ENCODE measurements around the gene SDHAF2.
"Not testable (repeated sequence)": the region's sequence is repeated elsewhere in the genome, so short reads cannot be mapped to it uniquely, and the experiment has no call there.

SDHAF2 gene

DNA sequence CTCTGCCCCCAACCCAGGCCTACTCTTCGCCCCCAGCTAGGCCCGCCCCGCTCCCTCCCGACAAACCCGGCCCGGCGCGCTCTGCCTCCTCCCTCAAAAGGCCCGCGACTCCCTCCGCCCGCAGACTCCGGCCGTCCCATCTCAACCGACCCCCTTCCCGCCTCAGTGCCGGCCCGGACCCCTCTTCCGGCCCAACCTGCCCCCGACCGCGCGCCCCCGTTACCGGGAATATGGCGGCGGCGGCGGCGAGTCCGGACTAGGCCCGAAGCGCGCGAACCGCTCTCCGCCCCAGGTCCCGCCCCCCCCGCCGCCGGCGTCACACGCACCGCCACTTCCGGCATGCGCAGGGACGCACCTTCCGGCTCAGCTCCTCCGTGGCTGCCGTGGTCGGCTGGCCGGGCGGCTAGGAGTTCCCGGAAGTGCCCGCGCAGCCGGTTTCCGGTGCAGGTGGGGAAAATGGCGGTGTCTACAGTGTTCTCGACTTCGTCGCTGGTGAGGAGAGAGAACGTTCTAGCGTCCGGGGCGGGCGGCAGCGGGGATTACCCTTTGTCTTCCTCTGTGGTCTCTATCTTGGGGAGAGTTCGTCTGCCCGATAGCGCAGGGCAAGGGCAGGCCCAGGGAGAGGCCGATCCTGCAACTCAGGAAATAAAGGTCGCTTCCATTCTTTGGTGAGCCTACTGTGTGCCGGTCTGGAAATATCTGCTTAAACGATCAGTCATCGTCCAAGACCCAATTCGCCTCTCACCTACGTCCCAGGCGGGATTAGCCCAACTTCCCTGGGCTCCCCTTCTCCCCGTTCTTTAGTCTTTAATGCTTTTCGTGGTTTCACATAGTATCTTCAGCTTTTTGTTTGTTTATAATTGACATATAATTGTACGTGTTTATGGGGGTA lies at the start of gene SDHAF2, which contains the start of gene CPSF7:
TSS of gene SDHAF2 (plus strand) at position 434 of the 892 bp plus-strand sequence. CDS start at position 457, 23 bp downstream.
TSS of gene CPSF7 (minus strand) at position 285 of the 892 bp plus-strand sequence. CDS start 740 bp downstream, outside the sequence.
- peak; percentile 95 for DNase-seq

DNA sequence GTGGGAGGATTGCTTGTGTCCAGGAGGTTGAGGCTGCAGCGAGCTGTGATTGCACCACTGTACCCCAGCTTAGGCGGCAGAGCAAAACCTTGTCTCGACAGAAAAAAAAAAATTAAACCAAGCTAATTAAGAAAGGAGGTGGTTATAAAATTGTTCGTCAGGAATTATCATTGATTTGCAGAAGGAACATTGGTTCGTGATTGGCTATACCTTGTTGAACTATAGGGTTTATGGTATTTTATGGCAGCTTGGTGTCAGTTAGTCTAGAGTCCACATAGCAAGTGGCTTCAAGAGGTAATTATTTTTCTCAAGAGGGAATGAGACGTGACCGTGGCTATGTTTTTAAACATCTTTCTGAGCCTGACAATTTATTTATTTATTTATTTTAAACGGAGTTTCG lies 49.0 kb upstream of the SDHAF2 start:
- DNase-seq = no peak

DNA sequence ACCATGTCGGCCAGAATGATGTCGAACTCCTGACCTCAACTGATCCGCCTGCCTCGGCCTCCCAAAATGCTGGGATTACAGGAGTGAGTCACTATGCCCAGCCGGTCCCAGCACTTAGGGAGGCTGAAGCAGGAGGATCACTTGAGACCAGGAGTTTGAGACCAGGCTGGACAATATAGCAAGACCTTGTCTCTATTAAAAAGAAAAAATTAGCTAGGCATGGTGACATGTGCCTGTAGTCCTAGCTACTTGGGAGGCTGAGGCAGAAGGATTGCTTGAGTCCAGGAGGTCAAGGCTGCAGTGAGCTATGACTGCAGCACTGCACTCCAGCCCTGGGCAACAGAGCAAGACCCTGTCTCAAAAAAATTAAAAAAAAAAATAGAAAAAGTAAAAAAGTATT lies 46.1 kb upstream of the SDHAF2 start:
- not testable (repeated sequence) for DNase-seq

DNA sequence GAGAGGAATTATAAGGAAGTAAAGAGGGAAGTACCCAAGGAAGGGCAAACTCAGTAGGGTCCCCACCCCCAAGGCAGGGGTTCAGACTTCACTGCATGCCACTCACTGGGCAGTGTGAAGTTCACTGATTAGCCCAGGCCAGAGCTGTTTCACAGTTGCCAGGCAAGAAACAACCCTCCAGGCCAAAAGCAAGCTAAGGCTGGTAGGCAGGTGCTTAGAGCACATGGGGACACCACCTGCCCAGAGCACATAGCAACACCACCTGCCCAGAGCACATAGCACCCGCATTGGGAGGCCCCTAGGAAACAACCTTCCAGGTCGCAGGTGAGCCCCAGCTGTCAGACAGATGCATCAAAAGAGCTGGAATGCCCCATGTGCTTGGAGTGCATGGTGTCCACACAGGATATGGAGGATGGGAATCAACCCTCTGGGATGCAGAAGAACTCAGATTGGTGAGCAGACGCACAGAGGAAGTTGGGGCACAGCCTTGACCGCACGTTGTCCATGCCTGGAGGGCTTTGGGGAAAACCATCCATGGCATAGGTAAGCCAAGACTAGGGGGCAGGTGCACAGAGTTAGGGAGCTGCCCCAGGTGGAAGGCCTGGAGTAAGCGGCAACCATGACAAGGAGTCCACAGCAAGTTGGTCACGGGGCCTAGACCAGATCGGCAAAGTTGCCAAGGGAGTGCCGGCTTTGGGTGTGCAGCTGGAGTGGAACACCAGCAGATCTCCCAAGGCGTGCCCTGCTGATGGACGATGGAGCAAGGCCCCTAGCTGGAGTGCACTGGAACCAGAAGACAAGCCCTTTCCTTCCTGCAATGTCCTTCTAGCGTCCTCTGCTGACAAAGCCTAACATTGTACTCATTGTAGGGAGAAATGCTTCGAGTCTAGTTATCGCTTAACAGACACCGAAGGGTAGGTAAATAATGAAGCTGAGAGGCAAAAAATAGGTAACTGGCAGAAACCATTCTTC lies 45.4 kb upstream of the SDHAF2 start:
- DNase-seq = peak; percentile 12

DNA sequence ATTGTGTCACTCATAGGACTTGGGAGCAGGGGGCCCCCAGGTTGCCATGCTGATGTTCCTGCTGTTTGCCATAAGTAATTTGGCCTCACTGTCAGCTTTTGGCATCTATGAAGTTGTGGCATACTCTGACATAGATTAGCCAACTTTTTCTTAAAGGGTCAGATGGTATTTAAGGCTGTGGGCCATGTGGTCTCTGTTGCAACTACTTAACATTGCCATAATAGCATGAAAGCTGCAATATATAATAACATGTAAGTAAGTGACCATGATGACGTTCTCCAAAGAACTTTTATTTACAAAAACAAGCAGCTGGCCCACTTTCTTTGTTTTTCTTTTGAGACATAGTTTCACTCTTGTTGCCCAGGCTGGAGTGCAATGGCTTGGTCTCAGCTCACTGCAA lies 39.8 kb upstream of the SDHAF2 start:
- DNase-seq = no peak

DNA sequence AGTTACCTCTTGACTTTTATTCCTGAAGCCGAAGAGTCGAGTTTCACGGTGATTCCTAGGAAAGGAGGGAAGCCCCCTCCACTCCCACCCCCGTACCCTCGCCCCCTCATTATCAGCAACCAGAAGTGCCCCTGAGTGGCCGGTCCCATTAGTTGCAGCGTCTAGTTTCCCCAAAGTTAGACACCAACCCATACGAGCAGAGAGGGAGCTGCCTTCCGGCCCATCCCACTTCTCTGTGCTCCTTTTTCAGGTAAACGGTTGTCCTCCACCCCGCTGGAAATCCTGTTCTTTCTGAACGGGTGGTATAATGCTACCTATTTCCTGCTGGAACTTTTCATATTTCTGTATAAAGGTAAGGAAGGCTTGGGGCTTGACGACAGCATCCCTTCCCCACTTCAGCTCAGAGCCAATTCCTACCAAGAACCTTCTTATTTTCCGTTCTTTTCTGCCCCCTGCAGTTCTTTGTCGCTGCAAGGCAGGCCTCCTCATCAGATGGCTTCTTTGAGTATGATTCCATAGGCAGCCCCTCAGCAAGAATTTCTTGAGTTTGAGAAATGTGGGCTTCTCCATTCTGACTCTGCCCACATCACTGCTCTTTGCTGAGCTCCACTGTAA lies 36.8 kb upstream of the SDHAF2 start:
- peak; percentile 19 for DNase-seq

DNA sequence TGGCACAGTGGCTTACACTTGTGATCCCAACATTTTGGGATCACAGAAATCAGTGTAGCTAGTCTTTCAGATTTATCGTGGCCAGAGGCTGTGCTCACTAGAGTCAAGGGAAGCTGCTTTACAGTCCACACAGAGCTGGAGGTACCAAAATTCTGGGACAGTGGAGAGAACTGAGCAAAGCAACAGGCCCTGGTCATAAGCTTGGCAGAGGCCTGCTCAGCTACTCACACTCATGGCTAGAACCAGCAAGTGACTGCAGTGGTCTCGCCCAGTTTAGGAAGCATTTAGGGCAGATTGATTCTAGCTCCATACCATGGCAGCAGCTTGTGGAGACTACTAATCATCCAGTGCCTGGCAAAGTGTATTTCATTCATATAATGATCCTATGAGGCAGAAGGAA lies 28.8 kb upstream of the SDHAF2 start:
- DNase-seq = no peak

DNA sequence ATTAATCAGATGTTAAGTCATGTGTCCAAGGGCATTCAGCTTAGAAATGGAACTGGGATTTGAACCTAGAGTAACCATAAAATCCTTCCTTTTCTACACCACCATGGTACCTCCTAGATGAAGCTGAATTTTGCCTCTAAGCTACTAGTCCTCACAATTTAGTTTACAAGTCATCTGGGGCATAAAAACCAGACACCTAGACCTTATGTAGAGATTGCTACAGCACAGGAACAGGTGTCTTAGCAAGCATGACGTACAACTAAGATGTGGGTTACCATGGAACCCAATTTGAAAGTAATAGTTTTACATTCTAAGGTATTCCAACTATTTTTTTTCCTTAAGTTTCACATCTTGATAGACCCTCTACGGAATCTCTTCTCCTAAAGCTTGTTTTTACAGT lies 28.4 kb upstream of the SDHAF2 start:
- no peak for DNase-seq

DNA sequence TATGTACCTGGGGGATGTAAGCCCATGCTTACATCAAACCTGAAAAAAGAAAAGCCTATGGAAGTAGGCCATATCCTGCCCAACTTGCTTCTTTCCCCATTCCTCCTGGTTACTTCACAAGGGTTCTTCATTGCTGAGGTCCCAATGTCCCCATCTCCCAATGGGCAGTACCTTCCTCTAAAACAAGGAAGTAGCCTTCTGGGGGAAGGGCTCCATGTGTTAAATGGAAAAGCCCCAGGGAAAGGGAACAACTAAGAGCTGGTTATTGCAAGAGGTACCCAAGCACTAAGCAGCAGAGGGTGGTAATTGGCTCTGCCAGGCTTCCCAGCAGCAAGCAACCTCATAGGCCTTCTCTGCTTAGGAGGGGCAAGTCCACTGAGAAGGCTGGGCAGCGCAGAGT lies 26.3 kb upstream of the SDHAF2 start:
- DNase-seq = no peak

DNA sequence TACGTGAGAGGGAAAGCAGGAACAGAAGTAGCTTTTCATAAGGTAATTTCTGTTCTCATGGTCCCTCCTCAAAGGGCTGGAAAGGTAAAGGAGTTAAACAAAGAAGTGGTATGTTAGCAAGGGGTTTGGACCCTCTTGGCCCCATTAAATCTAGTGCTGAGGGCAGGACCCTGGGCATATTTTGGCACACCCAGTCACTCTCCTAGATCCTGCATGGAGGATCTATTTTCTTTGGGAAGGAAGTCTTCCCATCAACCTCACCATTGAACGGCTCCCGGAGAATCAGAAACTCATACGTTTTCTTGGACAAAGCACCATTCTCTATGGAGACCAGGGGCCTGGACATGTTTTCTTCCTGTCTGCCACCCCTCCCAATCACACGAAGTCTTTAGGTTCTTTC lies 25.8 kb upstream of the SDHAF2 start:
- no peak for DNase-seq

DNA sequence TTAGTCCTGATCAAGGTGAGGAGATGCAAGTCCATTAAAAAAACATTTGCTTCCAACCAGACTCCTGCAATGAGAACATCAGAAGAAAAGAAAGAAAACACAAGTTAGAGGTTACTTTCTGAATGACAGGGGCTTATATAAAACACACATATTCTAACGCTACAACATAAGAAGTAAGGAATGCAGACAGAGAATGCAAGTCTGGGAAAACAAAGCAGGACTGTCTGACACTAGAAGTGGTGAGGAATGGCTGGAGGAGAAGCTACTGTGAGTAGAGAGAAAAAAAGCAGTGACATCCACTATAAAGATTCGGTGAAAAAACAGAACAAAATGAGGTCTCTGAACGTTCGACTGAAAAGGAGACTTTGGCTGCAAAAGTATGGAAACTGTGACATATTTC lies 25.3 kb upstream of the SDHAF2 start:
- no peak for DNase-seq

DNA sequence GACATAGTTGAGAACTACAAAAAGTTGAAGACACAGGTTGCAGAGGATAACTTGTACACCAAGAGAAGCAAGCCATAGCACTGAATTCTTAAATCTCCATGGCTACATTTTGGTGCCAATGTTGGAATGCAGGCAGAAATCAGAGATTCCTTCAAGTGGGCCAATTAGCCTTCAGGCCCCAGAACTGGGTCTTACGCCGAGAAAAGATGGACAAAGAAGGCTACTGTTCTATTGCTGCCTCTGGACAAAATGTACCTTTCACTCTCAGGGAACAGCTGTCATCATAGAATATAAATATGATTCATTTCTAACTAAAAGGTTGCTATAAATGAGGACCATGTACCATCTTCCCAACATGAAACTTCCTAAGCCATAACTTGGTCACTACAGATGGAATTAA lies 23.9 kb upstream of the SDHAF2 start:
- DNase-seq = no peak

DNA sequence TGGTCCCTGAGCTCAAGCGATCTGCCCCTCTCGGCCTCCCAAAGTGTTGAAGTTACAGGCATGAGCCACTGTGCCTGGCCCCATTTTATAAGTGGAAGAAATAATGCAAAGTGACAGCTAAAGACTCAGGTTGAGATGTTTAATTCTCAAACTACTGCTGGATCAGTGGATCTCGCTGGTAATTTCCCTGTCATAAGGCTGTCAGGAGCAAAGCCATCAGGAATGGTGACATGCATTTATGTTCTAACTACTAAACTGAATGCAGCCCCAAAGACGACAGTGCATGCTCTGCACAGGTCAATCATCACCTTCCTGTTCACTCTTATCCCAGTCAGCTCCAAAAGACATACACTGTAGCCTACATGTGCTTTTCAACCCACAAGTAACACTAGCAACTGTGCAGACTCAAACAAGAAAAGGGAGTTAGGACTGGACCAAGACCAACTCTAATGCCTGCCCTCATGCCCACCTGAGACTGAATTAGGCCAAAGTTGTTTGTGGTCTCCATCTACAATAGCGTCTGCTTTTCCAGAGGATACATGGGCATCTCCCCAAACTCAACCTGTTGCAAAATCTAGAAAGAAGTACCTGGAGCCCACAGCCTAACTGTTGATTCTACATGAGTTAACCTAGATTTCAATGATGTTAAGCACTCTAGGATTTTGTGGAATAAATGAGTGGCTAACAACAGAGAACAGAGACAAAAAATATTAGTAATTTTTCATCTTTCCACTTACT lies 22.8 kb upstream of the SDHAF2 start:
- no peak for DNase-seq

DNA sequence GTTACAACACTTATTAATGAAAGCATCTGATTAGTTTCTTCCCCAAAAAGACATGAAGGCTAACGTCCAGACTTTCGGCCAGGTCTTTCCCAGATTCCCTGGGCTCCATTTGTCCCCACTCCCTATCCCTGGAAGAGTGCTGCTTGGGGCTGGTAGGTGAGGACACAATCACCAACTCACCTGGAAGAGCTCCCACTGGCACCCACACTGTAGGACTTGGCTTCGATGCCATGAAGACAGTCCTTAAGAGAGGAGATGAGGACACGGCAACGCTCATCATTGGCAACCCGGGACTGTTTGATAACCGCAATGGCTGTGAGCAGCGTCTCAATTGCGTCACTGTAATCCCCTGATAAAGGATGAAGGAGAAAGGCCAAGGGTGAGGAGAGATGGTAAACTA lies 18.3 kb upstream of the SDHAF2 start:
- DNase-seq = no peak

DNA sequence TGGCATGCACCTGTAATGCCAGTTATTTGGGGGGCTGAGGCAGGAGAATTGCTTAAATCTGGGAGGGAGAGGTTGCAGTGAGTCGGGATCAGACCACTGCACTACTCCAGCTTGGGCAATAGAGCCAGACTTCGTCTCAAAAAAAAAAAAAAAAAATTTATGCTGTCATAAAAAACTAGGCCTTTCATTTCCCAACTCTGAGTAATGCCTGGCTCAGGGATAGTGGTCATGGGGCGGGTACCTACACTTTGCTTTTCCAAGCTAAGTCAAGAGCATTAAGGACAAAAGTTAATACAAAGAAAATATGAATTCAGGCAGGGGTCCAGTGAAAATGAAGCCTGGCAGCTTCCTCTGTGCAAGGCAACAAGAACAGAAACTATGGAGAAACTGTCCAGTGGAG lies 16.4 kb upstream of the SDHAF2 start:
- no peak for DNase-seq

DNA sequence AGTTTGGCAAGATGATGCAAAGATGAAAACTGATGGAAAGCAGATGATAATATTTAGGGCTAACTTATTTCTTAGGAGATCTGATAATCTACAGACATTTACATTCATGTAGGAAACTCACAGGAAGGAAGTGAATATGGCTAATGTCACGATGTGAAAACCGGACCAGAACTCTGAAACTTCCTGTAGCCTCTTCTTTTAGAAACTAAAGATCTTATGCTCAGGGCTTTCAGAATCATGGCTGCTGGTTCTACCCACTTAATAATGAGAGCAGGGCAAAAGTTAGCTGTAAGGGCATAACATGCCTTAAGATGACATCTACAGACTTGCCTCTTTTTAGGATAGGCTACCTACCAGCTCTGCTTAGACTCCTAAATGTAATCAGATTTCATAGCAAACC lies 15.4 kb upstream of the SDHAF2 start:
- no peak for DNase-seq

DNA sequence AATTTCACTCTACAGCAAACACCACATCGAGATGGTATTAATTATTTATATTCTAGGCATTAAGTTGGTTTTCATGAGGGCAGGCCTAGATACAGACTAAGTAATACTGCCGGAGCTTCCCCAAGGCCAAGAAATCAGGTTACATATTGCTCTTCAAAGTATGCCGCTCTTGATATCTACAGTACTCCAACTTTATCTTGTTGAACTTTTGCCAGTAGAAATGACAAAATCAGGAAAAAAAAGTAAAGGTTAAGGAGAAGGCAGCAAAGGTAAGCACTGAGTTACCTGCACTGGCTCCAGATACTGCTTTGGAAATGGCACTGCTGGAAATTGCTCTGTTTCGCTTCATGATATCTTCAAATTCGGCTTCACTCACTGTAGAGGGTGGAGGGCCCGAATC lies 14.5 kb upstream of the SDHAF2 start:
- no peak for DNase-seq

DNA sequence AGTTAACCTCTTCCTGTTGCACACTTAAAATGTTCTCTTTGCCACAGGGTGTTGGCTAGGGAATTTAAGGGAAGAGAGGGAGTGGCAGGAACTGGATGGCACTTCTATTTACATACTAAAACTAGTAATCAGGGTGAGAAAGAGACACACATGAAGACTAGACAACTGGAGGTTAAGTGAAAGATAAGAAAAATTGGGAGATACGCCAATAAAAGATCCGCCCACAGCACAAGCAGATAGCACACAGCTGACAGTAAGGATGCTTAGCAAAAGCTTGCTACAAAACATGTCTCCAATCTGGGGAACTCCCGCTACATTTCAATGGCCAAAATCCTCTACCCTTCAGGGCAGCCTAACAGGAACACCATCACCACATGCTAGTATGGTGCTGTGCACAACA lies 13.0 kb upstream of the SDHAF2 start:
- no peak for DNase-seq

DNA sequence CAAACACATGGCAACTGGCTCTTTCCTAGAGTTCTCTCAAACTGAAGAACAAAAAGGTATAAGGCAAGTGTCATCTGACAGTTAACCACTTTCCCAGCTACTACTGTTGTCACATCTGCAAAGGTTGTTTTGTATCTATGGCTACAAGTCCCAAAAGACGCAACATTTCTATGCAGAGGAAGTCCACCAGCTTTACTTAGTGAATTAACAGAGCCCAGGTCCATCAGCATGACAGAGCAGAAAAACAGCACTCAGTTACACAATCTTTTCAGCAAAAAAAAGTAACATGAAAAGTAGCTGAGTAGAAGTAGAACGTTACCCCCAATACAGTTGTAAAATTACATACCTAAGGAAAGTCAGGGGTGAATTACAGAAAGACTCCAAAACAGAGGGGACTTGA lies 12.3 kb upstream of the SDHAF2 start:
- DNase-seq = no peak

DNA sequence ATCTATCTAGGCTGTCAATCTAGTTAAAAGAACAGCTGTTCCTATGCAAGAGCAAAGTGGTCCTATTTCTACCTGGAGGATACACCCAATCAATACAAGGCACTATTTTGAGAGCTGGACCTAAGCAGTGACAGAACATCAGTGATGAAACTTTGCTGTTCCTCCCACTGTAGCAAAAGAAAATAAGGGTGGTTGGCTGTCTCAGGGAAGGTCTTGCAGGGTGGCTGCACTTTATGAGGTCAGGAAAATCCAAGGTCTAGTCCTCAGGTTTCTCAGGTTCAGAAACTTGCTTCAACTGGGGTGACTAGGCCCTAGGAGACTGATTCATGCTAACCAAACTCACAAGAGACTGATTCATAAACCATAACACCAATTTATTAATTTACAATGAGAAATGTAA lies 11.8 kb upstream of the SDHAF2 start:
- no peak for DNase-seq

DNA sequence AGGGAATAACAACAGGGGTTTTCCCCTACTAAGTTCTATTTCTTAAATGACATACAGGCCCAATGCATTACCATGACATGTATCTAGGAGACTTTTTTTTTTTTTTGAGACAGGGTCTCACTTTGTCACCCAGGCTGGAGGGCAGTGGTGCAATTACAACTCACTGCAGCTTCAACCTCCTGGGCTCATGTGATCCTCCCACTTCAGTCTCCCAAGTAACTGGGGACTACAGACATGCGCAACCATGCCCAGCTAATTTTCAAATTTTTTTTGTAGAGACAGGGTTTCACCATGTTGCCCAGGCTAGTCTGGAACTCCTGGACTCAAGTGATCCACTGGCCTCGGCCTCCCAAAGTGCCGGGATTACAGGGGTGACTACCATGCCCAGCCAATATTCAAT lies 7.7 kb upstream of the SDHAF2 start:
- no peak for DNase-seq

DNA sequence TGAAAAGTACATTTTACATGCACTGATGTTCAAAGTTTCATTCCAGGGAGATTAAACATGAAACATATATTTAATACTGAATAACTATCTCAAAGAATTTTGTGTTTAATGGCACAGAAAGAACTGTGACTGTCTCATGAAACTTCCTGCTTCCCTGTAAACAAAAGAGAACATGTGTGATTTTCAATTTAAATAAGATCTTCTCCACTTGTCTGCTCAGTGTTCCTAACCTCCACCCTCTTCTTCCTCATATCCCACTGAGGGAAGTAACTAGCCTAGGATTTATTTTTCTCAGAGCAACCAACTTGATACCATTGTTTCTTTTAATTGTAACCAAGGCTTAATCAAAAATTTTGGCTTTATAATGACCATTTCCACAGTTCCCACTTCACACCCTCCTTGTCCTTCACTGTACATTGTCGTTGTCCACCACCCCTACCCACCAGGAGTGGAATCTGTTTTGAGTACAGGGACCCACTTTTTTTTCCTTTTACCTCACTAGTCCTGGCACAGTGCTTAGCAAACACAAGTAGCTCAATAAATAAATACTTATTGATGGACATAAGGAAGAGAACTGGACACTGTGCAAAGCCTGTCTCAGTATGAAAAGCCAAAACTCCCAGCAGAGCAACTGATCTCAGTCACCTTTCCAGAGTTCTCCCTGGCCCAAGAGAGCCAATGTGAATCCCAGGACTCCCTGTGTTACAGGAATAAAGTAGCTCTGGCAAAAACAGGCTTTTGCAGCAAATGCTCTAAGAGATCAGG lies 4.4 kb upstream of the SDHAF2 start:
- no peak for DNase-seq
